Small intestine (tissue), 7 donors: ENCODE data around the gene NDFIP1. TPM values are rescaled to one million over a fixed set of nuclear protein-coding genes. Genes with fewer than 3 reads are reported as not detected.

Experiments
- DNase-seq, 2 donors: peaks; one replicate each; pipeline versions ENCODE4 v3.0.0 to v3.0.0-alpha.2; 2013
- FAIRE-seq: peaks from 2 replicates; lab custom pipeline; 2012; peaks lifted over from hg19 to GRCh38; lab: Jason Lieb, UNC
- H3K27ac ChIP-seq, 3 donors: one replicate each; pipeline ENCODE4 v1.5.1; 2013; ENCODE audit warnings: low read length in 2 of 3, mild to moderate bottlenecking in 2 of 3, control low read depth in 1 of 3, inconsistent platforms in 1 of 3, low read depth in 1 of 3, moderate library complexity in 1 of 3
- H3K27me3 ChIP-seq, 3 donors: one replicate each; pipeline ENCODE4 v1.6.1; 2013; ENCODE audit warnings: low read length in 3 of 3, inconsistent platforms in 1 of 3; ENCODE audit not compliant: control insufficient read depth in 3 of 3, insufficient read depth in 3 of 3
- H3K36me3 ChIP-seq, 3 donors: one replicate each; pipeline ENCODE4 v1.6.1; 2013; ENCODE audit warnings: low read length in 3 of 3, inconsistent platforms in 1 of 3, low read depth in 1 of 3, mild to moderate bottlenecking in 1 of 3, moderate library complexity in 1 of 3; ENCODE audit not compliant: control insufficient read depth in 3 of 3, insufficient read depth in 2 of 3
- H3K4me1 ChIP-seq, 3 donors: one replicate each; pipeline ENCODE4 v1.6.1; 2013; ENCODE audit warnings: low read length in 2 of 3, inconsistent platforms in 1 of 3, low read depth in 1 of 3, mild to moderate bottlenecking in 1 of 3, moderate library complexity in 1 of 3; ENCODE audit not compliant: control insufficient read depth in 3 of 3, insufficient read depth in 2 of 3
- H3K4me3 ChIP-seq, 3 donors: one replicate each; pipeline ENCODE4 v1.5.1; 2013; ENCODE audit warnings: low read length in 3 of 3, control low read depth in 1 of 3, inconsistent platforms in 1 of 3, low read depth in 1 of 3, mild to moderate bottlenecking in 1 of 3, moderate library complexity in 1 of 3
- H3K9me3 ChIP-seq, 2 donors: one replicate each; pipeline ENCODE4 v1.6.1; 2013; ENCODE audit warnings: low read depth in 1 of 2, low read length in 1 of 2; ENCODE audit not compliant: control insufficient read depth in 2 of 2, insufficient read depth in 1 of 2
- WGBS, 3 donors: extraction: QIAGEN DNeasy Blood & Tissue Kit; methylation state at CpG; one replicate each; pipeline ENCODE4 v1.1.7; 2013; 5-methylcytosine and 5-hydroxymethylcytosine counted together
- polyA plus RNA-seq, 4 donors: library from polyadenylated mRNA; stranded (reverse) in 3 of 4; unstranded in 1 of 4; fragments of 200-250 nt in 3 of 4; fragments of 120-200 nt in 1 of 4; gene quantifications; one replicate each; pipeline versions ENCODE4 v1.2.1 to v1.2.3, GENCODE V29; 2013
- donor health status: healthy with polysubstance abuse.
- donor health status: control.
- donor health status: control.
- donor health status: Bipolar disorder and iron deficiency.
- donor health status: healthy.

NDFIP1 gene
- polyA plus RNA-seq, 4 donors: 28.9 to 63.4 (median 37.6) TPM

DNA sequence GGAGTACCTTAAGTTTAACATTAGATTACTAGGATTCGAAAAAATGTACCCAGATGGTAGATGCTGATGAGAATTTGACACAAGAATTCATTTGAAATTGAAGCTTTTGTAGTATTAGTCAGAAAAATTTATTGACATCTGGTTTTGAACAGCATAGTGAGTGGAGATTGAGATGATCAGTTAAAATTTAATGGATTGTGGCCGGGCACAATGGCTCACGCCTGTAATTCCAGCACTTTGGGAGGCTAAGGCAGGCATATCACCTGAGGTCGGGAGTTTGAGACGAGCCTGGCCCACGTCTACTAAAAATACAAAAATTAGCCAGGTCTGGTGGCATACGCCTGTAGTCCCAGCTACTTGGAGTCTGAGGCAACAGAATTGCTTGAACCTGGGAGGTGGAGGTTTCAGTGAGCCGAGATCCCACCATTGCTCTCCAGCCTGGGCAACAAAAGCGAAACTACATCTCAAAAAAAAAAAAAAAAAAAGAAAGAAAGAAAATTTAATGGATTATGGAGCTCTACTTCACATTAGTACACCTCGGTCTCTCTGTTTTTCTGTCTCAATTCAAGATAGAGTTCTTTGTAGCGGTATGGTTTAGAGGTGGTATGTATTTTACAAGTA is 21.0 kb downstream of the NDFIP1 start:
- DNase-seq (no peak), FAIRE-seq (no peak)
- peaks cover 0 to 4% of the 10 kb centered on the region in 2 donors for H3K9me3 ChIP-seq
- no peak overlapping the region for H3K4me3 ChIP-seq
- H3K4me1 ChIP-seq: peaks cover 0 to 3% (median 2%) of the 10 kb centered on the region in 3 donors
- no peaks in the 10 kb centered on the region for H3K27me3 ChIP-seq
- H3K27ac ChIP-seq: no peak overlapping the region
- H3K36me3 ChIP-seq: peaks cover 0 to 5% (median 0%) of the 10 kb centered on the region in 3 donors
- 83 to 87% (median 87%) methylated on average over 11 of the region's 11 CpGs for WGBS, 3 donors

DNA sequence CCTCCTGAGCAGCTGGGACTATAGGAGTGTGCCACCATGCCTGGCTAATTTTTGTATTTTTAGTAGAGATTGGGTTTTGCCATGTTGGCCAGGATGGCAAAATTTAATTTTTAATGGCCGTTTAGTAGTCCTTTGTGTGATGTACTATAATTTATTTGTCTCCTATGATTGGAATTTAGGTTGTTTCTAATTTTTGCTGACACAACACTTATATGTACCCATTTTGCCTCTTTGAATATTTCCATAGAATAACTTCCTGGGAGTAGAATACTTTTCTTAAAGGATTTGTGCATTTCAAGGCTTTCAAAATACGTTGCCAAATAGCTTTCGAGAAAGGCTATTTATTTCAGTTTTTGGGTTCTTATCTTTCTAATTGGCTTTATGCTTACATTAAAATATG is 22.8 kb downstream of the NDFIP1 start:
- Histone ChIP-seq H3K27me3 (no peaks in the 10 kb centered on the region), H3K27ac (no peak overlapping the region), H3K36me3 (peaks cover 0 to 3% (median 2%) of the 10 kb centered on the region in 3 donors), H3K4me1 (peaks cover 0 to 3% (median 2%) of the 10 kb centered on the region in 3 donors), H3K4me3 (no peak overlapping the region), H3K9me3 (no peaks in the 10 kb centered on the region)
- FAIRE-seq (no peak), DNase-seq (no peak)
- 94 to 97% (median 95%) methylated on average over 3 of the region's 3 CpGs for WGBS, 3 donors

DNA sequence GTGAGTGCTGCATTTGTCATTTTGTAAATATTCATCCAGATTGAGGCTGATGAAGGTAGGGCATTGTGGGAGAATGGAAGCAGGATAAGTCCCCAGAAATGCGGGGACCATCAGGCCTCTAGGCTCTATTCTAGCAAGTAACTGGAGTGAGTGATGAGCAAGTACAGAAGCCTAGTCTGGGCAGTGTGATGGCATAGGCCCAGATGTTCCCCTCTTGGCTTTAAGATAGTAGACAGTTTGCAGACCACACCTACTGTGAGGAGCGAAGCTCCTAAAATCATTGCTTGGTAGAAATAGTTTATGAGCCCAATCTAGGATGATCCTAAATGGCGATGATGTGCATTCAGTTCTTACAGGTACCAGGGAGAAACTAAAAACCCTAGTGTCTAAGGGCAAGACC is 24.3 kb downstream of the NDFIP1 start:
- no peaks in the 10 kb centered on the region for H3K27me3 ChIP-seq
- no peak for DNase-seq
- H3K9me3 ChIP-seq: no peaks in the 10 kb centered on the region
- H3K4me3 ChIP-seq: no peak overlapping the region
- peaks cover 0 to 9% (median 6%) of the 10 kb centered on the region in 3 donors for H3K36me3 ChIP-seq
- WGBS, 3 donors: 96 to 99% (median 98%) methylated on average over 3 of the region's 3 CpGs
- FAIRE-seq: no peak
- no peak overlapping the region for H3K27ac ChIP-seq
- H3K4me1 ChIP-seq: peaks cover 0 to 2% (median 0%) of the 10 kb centered on the region in 3 donors

DNA sequence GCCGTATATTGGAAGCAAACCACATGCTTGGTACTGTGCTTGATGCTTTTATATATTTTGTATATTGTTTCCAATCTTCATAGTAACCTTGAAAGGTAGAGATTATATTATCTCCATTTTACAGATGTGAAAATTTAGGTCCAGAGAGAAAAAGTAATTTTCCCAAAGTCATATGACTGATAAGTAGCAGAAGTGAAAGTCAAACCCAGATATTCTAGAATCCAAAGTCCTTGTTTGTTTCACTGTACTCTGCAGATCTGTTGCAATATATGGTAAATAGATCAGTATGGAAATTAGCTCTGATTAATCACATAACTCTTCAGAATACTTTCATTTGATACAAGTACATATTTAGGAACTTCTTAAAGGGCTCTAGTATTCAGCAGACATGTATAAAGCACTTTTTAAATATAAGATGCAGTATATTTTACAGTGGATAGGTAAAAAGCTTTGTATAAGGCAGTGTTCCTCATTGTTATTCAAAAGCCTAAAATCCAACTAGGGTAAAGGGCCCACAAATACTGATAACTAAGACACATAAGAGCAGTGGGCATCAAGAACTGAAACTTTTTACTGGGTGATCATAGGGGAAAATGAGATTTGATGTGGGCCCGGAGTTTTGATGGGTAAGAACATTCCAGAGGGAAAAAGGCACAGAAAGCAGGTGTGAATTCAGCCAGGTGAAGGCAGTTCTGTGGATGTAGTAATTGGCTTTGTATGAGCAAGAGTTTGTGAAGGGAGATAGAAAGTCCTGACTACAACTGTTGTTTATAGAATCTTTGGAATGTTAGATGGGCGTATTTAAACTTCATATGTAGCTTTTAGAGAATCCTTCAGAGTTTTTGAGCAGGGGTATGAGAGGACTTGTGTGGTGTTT is 25.0 kb downstream of the NDFIP1 start:
- Histone ChIP-seq H3K9me3 (no peaks in the 10 kb centered on the region), H3K27ac (peak overlapping the region in 1 of 3 donors; percentile 55), H3K4me3 (no peak overlapping the region), H3K4me1 (peaks cover 0 to 2% (median 0%) of the 10 kb centered on the region in 3 donors), H3K27me3 (no peaks in the 10 kb centered on the region), H3K36me3 (peaks cover 0 to 9% (median 6%) of the 10 kb centered on the region in 3 donors)
- DNase-seq: peak; percentile 35 to 69
- WGBS, 3 donors: 58 to 79% (median 77%) methylated on average over 3 of the region's 3 CpGs
- FAIRE-seq: peak; percentile 41

DNA sequence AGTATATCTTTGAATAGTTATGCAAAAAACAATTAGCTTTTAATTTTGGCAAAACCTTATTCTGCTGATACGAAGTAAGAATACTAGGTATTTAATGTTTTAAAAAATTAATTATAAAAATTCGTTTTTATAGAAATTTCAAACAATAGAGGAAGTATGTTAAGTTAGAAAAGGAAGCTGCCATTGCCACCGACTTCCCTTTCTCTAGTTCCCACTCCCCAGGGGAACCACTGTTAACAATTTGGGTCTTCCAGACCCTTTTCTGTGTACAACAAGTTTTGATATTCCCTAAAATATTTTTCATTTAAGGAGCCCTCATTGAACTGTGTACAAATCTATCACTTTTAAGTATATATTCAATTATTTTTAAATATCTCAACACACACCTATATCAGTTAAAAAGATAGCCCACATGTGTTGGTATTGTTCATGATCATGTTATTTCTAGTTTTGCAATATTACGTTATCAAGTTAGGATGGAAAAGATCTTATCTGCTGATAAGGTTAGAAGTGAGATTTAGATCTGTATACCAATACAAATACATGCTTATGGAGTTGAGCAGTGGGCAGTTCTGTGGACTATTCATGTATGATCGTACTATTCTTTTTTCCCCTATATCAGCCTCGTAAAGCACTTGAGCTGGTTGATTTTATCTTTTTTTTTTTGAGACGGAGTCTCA is 25.9 kb downstream of the NDFIP1 start:
- Histone ChIP-seq H3K4me1 (peaks cover 0 to 2% (median 0%) of the 10 kb centered on the region in 3 donors), H3K4me3 (no peak overlapping the region), H3K36me3 (peaks cover 0 to 9% (median 7%) of the 10 kb centered on the region in 3 donors), H3K9me3 (no peaks in the 10 kb centered on the region), H3K27me3 (no peaks in the 10 kb centered on the region), H3K27ac (no peak overlapping the region)
- FAIRE-seq (no peak), DNase-seq (no peak)
- 71 to 82% (median 73%) methylated on average over 7 of the region's 7 CpGs for WGBS, 3 donors

DNA sequence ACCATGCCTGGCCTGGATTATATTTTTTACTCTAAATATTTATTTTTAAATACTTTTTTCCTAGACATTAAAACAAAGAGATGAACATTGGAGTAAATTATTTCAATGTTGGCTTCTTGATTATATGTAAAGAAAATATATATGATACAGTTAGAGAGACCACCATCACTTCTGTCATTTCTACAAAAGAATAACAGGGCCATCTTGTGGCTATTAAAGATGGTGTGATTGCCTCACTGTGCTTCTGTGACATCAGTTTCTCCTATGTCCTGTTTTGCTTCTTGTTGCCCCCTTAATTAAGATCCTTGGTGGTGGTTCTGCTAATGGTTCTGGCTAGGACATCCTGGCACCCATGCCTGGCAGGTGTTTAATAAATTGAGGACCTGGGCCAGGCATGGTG is 32.9 kb downstream of the NDFIP1 start:
- DNase-seq (no peak), FAIRE-seq (no peak)
- no peaks in the 10 kb centered on the region for H3K27me3 ChIP-seq
- peaks cover 0 to 22% (median 9%) of the 10 kb centered on the region in 3 donors for H3K36me3 ChIP-seq
- H3K27ac ChIP-seq: no peak overlapping the region
- H3K4me1 ChIP-seq: no peaks in the 10 kb centered on the region
- H3K4me3 ChIP-seq: no peak overlapping the region
- no peaks in the 10 kb centered on the region for H3K9me3 ChIP-seq

DNA sequence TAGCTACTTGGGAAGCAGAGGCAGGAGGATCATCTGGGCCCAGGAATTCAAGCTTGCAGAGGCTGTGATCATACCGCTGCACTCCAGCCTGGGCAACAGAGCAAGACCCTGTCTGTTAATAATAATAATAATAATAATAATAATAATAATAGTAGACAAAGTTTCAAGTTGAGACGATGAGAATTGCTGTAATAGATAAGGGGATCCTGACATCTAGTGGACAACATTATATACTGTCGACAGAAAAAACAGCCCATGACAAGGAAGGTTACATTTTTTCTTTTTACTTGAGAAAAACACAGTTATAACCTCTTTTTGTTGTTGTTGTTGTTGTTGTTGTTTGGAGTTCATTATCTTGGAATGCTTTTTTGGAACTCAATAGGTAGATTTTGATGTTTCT is 35.3 kb downstream of the NDFIP1 start:
- Histone ChIP-seq H3K27ac (no peak overlapping the region), H3K9me3 (no peaks in the 10 kb centered on the region), H3K27me3 (no peaks in the 10 kb centered on the region), H3K4me3 (no peak overlapping the region), H3K36me3 (peaks cover 0 to 18% (median 10%) of the 10 kb centered on the region in 3 donors), H3K4me1 (no peaks in the 10 kb centered on the region)
- 32 to 39% (median 35%) methylated on average over 3 of the region's 3 CpGs for WGBS, 3 donors
- peak; percentile 47 to 49 for DNase-seq
- FAIRE-seq: peak; percentile 19
